GM18519 (cell line): ENCODE results near the gene IBA57.
"Not testable (repeated sequence)": the region's sequence is repeated elsewhere in the genome, so short reads cannot be mapped to it uniquely, and the experiment has no call there.

Experiments used
- ATAC-seq: cut with Tn5 transposase; IDR thresholded peaks from one replicate; pipeline ENCODE4 v1.9.1; 2021; ENCODE audit warnings: mild to moderate bottlenecking, moderate library complexity; ENCODE audit not compliant: unreplicated experiment, low FRiP score

The IBA57 gene

DNA sequence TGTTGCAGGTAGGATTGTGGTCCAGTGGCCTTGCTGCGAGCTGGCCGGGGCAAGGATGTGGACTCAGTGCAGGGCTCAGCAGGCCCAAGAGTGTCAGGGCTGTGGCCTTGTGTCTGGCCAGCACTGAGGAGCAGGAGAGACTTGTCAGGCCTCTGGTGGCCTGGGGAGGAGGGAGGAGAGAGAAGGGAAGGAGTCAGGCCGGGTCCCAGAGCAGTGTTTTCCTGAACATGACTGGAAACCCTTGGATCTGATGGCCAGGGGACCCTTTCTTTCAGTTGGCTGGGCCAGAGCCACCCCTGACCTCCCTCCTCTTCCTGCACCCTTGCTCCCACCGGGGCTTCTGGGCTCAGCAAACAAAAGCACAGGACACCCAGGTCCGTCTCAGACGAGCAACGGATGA lies 5.1 kb downstream of the IBA57 start:
- ATAC-seq: no peak

DNA sequence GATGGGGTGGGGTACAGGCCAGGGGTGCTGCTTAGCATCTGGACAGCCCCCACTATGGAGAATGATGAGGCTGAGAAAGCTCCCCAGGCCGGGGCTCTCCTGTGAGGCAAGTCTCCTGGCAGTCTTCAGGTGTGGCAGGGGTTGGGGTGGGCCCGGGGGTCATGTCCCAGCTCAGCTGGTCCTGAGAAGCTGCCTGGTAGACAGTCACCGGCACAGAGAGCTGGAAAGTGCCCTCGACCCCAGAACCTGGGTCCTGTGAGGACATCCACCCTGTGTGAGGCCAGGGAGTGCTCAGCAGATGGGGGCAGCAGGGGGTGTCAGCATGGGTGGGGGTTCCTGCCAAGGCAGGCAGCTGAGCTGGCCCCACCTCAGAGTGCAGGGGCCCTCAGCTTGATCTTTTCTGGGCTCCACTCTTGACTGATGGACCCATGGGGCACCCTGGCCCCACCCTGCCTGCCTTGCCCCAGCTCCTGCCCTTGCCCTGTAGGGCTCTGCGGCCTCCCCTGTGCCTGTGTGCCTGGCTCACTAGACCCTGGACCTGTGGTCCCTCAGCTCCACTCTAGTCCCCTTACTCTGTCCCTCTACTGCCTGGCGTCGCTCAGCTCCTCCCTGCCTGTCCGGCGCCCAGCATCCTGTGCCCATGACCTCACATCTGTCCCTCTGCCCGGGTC lies 5.8 kb downstream of the IBA57 start:
- ATAC-seq: no peak

DNA sequence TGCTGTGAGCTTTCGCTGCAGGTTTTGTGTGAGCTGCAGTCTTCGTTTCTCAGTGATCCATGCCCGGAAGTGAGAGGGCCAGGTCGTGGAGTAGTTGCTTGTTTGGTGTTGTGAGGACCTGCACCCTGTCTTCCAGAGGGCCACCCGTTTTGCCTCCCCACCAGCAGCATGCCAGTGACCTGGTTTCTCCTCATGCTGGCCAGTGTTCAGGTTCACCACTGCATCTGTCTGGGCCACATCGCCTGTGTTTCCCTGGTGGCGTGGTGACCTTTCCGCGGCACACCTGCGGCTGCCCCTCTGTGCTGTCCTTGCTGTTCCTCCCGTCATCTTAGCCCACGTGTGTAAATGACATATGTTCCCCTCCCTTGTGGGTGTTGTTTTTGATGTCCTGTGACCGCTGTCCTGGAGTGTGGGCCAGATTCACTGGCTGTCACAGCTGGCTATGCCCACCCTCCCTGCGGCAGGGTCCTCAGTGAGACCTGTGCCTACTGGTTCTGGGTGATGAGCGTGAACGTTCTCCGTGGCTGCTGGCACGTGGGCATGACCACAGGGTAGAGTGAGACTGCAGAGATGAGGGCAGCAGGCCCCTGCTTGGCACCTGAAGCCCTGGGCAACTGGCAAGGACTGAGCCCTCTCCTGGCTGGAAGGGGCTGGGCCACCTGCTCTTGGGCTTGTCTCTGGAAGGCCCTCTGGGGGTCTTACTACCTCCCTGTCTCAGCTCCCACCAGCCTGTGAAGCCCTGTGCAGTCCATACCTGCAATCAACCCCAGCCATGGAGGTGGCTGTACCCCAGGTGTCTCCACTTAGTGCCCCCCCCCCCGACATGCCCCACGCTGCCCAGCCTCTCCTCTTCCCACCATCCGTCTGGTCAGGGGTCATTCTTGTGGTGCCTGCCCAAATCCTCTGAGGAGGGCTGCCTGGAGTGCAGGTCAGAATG lies 7.3 kb downstream of the IBA57 start:
- no peak for ATAC-seq

DNA sequence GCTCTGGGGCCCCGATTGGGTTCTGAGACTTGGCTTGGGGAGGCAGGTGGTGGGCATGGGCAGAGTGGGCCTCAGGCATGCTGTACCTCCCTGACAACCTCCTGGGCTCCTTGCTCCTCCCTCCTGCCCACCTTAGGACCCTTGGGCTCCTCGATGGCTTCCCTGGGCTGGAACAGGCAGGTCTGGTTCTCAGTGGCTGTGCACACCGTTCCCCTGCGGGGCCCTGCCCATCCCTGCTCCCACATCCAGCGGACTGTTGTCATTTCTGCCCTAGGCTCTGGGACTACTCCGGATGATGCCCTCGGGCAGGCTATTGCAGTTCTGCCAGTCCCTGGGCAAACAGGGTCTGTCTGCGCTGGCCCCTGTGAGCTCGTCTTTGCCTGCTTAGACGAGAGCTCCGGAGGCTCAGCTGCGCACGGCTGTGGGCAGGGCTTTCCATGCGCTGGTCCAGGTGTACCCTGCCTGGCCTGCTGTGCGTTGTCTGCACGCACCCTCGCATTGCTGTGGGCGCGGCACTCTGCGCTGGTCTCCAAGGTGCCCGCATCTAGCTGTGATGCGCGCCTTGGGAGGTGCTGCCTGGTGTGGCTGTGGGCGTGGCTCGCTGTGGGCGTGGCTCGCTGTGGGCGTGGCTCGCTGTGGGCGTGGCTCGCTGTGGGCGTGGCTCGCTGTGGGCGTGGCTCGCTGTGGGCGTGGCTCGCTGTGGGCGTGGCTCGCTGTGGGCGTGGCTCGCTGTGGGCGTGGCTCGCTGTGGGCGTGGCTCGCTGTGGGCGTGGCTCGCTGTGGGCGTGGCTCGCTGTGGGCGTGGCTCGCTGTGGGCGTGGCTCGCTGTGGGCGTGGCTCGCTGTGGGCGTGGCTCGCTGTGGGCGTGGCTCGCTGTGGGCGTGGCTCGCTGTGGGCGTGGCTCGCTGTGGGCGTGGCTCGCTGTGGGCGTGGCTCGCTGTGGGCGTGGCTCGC lies 8.2 kb downstream of the IBA57 start:
- not testable (repeated sequence) for ATAC-seq

DNA sequence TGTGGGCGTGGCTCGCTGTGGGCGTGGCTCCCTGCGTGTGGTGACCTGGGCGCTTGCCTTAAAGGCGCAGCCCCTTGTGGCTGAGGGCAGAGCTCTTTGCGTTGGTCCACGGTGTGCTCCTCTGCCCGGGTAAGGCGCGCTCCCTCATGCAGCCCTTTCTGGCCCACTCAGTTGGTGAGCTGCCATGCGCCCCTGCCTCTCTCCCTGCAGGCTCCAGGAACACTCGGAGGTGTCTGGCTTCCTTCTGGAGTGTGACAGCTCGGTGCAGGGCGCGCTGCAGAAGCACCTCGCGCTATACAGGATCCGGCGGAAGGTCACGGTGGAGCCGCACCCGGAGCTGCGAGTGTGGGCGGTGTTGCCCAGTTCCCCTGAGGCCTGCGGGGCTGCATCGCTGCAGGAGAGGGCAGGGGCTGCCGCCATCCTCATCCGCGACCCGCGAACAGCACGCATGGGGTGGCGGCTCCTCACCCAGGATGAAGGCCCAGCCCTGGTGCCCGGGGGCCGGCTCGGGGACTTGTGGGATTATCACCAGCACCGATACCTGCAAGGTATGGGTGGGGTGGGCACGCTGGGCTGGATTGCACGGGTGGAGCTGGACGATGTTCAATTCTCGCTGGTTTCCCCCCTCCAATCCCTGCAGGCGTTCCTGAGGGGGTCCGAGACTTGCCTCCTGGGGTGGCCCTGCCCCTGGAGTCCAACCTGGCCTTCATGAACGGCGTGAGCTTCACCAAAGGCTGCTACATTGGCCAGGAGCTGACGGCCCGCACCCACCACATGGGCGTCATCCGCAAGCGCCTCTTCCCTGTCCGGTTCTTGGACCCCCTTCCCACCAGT lies 9.1 kb downstream of the IBA57 start:
- ATAC-seq: no peak

DNA sequence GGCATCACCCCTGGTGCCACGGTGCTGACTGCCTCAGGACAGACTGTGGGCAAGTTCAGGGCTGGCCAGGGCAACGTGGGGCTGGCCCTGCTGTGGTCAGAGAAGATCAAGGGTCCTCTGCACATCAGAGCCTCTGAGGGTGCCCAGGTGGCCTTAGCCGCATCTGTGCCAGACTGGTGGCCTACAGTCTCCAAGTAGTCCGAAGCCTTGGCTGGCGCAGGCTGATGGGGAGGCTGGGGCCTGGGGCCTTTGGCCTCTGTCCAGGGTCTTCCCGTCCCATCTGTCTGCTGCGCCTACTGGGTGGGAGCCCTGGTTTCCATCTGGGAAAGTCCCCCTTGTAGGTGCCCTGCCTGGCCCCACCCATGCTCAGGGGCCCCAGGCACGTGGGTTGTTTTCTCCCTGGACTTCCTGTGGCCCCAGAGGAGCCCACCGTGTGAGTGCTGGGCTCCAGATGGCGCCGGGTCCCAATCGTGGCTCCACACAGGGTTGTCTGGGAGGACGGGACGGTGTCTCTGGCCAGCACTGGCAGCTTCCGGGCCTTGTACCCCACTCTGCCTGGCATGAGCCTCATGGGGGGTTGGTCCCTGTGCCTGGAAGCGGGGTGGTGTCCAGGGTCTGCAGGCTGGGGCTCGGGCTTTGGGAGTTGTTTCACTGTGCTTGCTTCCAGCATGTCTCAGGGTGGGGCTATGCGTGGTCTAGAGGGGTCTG lies 9.9 kb downstream of the IBA57 start:
- no peak for ATAC-seq

DNA sequence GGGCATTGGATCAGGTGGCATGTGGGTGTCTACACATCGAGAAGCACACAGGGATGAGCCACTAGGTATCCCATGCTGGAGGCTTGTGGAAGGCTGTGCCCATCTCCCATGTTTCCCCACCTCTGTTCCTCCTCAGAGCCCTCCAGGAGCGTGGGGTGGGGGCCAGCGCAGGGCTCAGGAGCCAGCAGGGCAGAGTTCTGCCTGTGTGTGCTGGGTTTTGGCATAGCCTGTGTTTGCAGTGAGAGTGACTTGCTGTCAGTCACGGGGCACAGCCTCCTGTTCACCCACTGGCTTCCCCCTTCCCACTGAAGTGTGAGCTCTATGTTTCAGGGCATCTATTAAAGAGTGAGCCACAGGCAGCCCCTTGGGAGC lies 10.4 kb downstream of the IBA57 start:
- no peak for ATAC-seq

DNA sequence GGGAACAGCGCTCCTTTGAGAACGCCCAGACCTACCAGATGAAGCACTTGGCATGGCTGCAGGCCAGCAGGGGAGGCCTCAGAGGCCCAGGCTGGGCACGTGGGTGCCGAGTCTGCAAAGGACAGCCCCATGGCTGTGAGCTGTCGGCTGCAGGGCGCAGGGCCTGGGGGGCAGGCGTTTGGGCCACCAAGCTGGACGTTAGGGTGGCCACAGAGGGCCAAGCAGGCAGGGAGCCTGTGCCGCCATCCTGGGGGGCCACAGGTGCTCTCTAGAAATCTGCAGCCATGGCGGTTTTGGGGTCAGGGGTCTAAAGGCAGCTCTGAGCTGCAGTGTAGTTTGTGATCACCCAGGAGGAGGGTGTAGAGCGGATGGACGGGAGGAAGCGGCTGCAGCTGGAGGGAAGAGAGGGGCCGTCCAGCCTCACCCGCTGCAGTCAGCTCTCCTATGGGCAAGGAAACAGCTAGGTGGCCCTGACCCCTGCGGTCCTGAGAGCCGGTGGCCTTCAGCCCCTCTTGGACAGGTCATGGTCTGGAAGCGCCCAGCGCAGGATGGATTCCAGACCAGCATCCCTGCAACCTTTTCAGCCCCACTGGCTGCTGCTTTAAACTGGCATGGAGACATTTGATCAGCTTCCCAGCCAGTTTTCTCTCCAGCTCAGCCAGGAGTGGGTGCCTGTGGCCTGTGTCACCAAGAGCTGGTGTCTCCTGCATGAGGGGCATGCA lies 11.0 kb downstream of the IBA57 start:
- no peak for ATAC-seq

DNA sequence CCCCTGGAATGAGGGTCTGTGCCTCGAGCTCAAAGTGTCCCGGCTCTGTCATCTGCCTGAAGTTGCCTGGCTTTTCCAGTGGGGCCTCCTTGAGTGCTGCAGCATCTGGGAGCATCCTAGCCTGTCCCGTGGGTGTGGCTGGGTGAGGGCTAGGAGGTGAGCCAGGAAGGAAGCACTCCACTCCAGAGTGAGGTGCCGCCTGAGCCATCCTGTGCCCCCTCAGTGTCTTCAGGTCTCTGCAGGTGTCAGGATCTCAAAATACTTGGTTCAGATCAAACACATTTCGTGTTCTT lies 11.5 kb downstream of the IBA57 start:
- ATAC-seq: no peak

DNA sequence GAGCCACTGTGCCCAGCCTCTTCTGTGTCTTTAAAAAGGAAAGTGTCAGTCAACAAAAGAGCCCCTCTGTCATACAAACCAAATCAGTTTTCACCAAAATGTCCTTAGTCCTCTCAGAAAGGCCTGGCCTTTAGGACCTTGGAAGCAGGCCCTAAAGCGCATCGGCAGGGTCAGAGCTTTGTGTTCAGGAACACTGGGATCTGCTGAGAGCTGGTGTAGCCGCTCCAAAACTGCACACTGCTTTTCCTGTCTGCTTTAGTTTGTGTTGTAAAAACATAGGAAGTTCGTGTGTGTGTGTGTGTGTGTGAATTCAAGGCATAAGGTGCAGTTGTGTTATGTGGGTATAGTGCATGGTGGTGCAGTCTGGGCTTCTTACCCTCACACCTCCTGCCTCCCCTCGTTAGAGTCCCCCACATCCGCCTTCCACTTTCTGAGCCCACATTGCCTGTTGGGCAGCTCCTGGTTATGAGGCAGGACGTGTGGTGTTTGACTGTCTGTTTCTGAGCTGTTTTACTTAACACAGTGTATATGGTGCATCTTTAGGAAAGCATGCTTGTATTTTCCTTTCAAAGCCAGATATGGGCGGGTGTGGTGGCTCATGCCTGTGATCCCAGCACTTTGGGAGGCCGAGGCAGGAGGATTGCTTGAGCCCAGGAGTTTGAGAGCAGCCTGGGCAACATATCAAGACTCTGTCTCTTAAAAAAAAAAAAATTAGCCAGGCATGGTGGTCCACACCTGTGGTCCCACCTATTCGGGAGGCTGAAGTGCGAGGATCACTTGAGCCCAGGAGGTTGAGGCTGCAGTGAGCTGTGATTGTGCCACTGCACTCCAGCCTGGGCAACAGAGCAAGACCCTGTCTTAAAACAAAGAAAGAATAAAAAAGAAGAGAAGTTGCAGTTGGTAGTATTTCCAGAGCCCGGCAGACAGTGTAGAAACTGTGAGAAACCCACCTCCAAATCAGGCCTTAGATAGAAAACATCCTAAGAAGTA lies 12.4 kb downstream of the IBA57 start:
- no peak for ATAC-seq

DNA sequence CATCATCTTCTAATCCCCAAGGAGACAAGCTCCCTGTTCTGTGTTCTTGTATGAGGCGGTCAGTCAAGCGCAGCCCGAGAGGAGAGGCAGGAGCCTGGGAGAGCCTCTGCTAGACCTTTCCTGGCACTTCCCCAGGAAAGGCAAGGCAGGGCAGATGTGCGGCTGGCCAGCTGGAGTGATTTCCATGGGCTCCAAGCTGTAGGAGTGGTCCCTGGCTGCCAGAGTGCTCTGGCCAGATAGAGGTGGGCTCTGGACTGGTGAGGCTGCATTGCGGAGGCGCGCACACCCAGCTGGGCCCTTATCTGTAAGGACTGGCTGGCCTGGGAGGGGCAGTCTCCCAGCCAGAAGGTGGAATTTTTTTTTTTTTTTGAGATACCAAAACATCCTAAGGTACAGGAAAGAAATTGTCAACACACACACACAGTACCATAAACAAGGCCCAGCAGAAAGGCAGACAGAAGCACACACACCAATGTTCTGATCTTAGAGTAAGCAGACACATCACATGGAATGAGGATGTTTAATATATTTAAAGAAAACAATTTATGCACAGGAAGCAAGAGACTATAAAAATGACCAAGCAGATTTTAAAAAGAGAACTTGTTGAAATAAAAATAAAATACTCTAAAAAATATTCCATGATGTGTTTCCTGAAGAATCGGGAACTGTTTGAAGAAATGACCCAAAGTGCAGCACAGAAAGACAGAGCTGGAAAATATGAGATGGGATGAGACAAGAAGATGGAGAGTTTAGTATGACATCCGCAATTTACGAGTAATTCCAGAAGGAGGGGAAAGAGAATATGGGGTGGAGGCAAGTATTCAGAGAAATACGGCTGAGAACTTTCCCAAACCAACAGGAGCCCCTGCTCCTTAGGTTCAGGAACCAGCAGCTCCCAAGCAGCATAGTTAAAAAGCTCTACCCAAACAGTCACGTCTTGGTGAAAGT lies 13.4 kb downstream of the IBA57 start:
- ATAC-seq: no peak

DNA sequence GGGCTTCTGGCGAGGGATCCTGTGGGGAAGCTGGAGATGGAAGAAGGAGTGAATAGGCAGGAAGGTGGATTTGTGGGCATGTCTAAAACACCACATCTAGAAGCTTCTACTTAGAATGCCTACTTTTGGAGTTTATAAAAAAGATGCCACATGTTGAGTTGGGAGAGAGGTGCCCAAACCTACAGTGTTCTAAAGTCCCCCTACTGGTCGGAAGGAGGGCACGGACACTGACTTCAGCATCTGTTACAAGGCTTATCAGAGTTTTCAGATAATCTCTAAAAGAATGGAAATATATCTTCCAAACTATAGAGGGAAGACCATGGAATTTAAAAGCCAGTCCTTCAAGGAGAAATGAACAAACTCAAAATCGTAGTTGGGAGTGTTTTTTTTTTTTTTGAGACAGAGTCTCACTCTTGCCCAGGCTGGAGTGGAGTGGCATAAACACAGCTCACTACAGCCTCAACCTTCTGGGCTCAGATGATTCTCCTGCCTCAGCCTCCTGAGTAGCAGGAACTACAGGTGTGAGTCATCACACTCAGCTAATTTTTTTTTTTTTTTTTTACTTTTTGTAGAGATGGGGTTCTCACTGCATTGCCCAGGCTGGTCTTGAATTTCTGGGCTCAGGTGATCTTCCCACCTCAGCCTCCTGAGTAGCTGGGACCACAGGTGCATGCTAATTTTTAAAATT lies 14.8 kb downstream of the IBA57 start:
- no peak for ATAC-seq

DNA sequence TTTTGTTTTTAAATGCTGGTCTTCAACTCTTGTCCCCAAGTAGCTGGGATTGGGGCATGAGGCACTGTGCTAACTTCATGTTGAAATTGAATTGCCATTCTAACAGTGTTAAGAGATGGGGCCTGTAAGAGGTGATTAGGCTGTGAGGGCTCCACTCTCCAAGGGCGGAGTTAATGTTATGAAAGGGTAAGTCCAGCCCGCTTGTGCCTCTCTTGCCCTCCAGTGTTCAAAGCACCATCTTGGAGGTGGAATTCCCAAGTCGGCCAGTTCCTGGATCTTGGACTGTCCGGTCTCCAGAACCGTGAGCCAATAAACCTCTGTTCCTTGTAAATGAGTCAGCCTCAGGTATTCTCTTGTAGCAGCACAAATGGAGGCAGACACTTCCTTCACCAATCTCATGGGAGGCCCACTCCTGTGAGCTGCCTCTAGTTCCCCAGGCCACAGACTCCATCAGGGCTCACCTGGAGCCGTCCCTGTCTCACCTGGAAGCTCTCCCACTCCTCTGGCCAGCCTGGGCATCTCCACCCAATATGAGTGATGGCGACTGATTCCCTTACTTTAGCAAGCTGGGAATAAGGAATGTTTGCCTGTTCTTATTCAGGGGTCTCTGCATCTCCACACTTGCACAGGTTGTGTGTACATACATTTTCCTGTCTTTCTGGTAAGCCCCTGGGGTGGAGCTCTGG lies 15.5 kb downstream of the IBA57 start:
- ATAC-seq: no peak

DNA sequence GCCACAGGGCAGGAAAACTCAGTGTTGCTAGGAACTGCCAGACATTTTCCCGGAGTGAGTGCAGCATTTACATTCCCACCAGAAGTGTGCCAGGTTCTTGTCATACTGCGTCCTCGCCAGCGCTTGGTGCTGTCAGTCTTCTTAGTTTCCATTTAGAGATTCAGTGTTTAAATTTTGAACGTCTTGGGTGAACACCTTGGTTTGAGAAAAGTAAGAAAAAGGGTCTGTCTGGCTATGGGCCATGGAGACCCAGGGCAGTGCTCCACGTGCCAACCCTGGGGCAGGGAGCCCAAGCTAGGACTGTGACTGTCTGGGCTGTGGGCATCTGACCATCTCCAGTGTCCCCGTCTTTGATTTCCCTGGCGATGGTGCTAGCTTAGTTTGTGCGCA lies 16.0 kb downstream of the IBA57 start:
- no peak for ATAC-seq

DNA sequence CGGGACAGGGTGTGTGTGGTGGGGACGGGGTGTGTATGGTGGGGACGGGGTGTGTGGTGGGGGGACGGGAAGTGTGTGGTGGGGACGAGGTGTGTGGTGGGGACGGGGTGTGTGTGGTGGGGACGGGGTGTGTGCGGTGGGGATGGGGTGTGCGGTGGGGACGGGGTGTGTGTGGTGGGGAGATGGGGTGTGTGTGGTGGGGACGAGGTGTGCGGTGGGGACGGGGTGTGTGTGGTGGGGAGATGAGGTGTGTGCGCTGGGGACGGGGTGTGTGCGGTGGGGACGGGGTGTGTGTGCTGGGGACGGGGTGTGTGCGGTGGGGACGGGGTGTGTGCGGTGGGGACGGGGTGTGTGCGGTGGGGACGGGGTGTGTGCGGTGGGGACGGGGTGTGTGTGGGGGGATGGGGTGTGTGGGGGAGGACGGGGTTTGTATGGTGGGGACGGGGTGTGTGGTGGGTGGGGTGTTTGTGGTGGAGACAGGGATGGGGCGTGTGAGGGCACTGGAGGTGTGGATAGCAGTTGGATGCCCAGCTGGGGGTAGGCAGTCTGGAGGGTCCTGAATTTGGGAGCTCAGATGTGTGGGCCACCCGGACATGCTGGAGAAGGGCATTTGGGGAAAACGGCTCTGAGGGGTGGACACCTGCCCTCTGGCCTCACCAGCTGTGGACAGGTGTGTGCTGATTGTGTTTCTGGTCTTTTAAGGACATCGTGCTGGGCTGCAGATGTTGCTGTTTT lies 16.9 kb downstream of the IBA57 start:
- ATAC-seq: no peak
